IPS-11a (cell line): ENCODE measurements around the gene GATAD2A.

Experiments used
- H3K4me3 ChIP-seq: one replicate; pipeline ENCODE4 v1.5.1; 2013; ENCODE audit warnings: low read depth, low read length, control low read depth

The GATAD2A gene

GRCh38 chr19:19504754-19505668 is 99.5 kb downstream of the GATAD2A start:
- H3K4me3 ChIP-seq = no peak overlapping the region

- H3K4me3 ChIP-seq = no peak overlapping the region
These were observed 100.3 kb downstream of the GATAD2A start for GRCh38 chr19:19505669-19506326.

- H3K4me3 ChIP-seq = no peak overlapping the region
These were observed 101.1 kb downstream of the GATAD2A start for GRCh38 chr19:19506592-19506991.

- H3K4me3 ChIP-seq = no peak overlapping the region
These were observed 101.9 kb downstream of the GATAD2A start for GRCh38 chr19:19507354-19507753.

- no peak overlapping the region for H3K4me3 ChIP-seq
These were observed 102.7 kb downstream of the GATAD2A start for GRCh38 chr19:19508217-19508616.

GRCh38 chr19:19510432-19510831 is 105.0 kb downstream of the GATAD2A start:
- H3K4me3 ChIP-seq = no peak overlapping the region

- no peak overlapping the region for H3K4me3 ChIP-seq
These were observed 108.2 kb downstream of the GATAD2A start for GRCh38 chr19:19513682-19514081.

GRCh38 chr19:19514215-19514657 is 108.8 kb downstream of the GATAD2A start:
- no peak overlapping the region for H3K4me3 ChIP-seq

GRCh38 chr19:19514881-19515641 is 109.6 kb downstream of the GATAD2A start, which contains the start of gene TSSK6:
TSS of gene TSSK6 (minus strand) at chr19:19515548. CDS start at chr19:19515427, 121 bp downstream.
- peak within 1 kb of the TSS; percentile 79 for H3K4me3 ChIP-seq

GRCh38 chr19:19515642-19516519 is 110.4 kb downstream of the GATAD2A start, which contains the start of gene NDUFA13:
TSS of gene NDUFA13 (plus strand) at chr19:19516225. CDS start at chr19:19516239, 14 bp downstream.
- peak within 1 kb of the TSS; percentile 79 for H3K4me3 ChIP-seq

- peak overlapping the region; percentile 79 for H3K4me3 ChIP-seq
These were observed 111.8 kb downstream of the GATAD2A start for GRCh38 chr19:19517235-19517619.

GRCh38 chr19:19520989-19521388 is 115.5 kb downstream of the GATAD2A start:
- H3K4me3 ChIP-seq = no peak overlapping the region

- no peak overlapping the region for H3K4me3 ChIP-seq
These were observed 117.7 kb downstream of the GATAD2A start for GRCh38 chr19:19523177-19523576.

GRCh38 chr19:19524053-19524452 is 118.6 kb downstream of the GATAD2A start:
- no peak overlapping the region for H3K4me3 ChIP-seq

- H3K4me3 ChIP-seq = no peak overlapping the region
These were observed 120.3 kb downstream of the GATAD2A start for GRCh38 chr19:19525611-19526380.

- no peak overlapping the region for H3K4me3 ChIP-seq
These were observed 121.3 kb downstream of the GATAD2A start for GRCh38 chr19:19526581-19527370.

- no peak overlapping the region for H3K4me3 ChIP-seq
These were observed 121.8 kb downstream of the GATAD2A start for GRCh38 chr19:19527371-19527656.

GRCh38 chr19:19527674-19528625 is 122.5 kb downstream of the GATAD2A start:
- H3K4me3 ChIP-seq = no peak overlapping the region
